ENCODE data around the gene PAPPA2. TPM values are rescaled to one million over a fixed set of nuclear protein-coding genes. Genes with fewer than 3 reads are reported as not detected.

Gene PAPPA2
- total RNA-seq, 6 experiments from 2014 or later: 0.53 to 14.8 (median 2.9) TPM

DNA sequence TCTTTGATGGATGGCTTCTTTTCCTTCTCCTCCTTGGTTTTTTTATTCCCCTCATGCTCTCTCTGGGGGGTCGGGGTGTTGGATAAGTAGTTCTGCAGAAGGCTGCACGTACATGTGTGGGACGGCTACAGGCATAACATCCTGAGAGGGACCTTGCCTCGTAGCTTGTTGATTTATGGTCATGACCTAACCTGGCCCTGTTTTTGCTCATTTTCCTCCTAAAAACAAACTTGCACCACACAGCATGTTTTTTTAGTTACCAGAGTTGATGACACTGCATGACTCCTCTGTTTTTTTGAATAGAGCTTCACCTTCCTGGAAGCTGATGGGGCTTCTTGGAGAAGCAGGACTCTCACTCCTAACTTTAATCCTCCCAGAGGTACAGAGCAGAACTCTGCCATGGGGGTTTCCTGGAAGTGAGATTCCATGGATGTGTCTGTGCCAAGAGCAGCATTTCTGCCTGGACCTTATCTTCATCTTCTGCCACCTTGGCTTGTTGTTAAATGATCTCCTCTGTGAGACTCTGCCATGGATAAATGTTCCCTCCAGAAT is 114.7 kb downstream of the PAPPA2 start:
- no peak overlapping the region for H3K4me3 ChIP-seq
- ATAC-seq (peak; percentile 22 to 74 (median 68)), DNase-seq (no peak)
- H3K9me3 ChIP-seq: no peaks in the 10 kb centered on the region
- no peaks in the 10 kb centered on the region for H3K4me1 ChIP-seq
- 6% methylated on average over 4 of the region's 4 CpGs for WGBS (ENCODE audit: insufficient coverage, low coverage, low lambda C conversion rate, missing lambda C conversion rate)
- H3K27ac ChIP-seq: no peak overlapping the region
- H3K36me3 ChIP-seq: no peaks in the 10 kb centered on the region
- no peak for TF ChIP-seq POLR2A (IDR thresholded peaks at IDR 0.05)
- TF ChIP-seq, protein P1, sequence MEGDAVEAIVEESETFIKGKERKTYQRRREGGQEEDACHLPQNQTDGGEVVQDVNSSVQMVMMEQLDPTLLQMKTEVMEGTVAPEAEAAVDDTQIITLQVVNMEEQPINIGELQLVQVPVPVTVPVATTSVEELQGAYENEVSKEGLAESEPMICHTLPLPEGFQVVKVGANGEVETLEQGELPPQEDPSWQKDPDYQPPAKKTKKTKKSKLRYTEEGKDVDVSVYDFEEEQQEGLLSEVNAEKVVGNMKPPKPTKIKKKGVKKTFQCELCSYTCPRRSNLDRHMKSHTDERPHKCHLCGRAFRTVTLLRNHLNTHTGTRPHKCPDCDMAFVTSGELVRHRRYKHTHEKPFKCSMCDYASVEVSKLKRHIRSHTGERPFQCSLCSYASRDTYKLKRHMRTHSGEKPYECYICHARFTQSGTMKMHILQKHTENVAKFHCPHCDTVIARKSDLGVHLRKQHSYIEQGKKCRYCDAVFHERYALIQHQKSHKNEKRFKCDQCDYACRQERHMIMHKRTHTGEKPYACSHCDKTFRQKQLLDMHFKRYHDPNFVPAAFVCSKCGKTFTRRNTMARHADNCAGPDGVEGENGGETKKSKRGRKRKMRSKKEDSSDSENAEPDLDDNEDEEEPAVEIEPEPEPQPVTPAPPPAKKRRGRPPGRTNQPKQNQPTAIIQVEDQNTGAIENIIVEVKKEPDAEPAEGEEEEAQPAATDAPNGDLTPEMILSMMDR (IDR thresholded peaks at IDR 0.05): no peak
- no peaks in the 10 kb centered on the region for H3K27me3 ChIP-seq
- intact Hi-C loops (cut with DNase I): no loop called here

DNA sequence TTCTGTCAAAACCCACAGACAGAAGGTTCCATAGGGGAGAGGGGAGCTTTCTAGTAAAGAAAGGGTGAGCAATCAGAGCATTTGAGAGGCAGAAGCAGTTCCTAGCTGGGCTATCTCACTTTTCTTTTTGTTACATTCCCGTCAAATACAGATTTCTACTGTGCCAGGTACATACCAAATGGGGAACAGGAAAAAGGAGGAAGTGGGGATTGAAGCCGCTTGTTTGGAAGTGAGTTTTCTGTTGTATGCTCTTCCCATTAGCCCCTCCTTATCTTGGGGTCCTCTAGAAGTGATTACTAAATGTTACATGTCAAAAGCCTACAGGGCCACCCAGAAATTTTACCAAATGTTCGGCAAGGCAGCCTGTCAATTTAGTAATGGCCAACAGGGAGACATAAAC is 116.1 kb downstream of the PAPPA2 start:
- intact Hi-C loops (cut with DNase I): no loop called here
- no peaks in the 10 kb centered on the region for H3K36me3 ChIP-seq
- no peaks in the 10 kb centered on the region for H3K27me3 ChIP-seq
- no peak for ATAC-seq
- no peaks in the 10 kb centered on the region for H3K9me3 ChIP-seq
- no peak for DNase-seq
- no peak overlapping the region for H3K4me3 ChIP-seq
- no peaks in the 10 kb centered on the region for H3K4me1 ChIP-seq
- TF ChIP-seq POLR2A (IDR thresholded peaks at IDR 0.05): no peak
- TF ChIP-seq, protein P1 (IDR thresholded peaks at IDR 0.05): no peak
- no peak overlapping the region for H3K27ac ChIP-seq
- WGBS (ENCODE audit: insufficient coverage, low coverage, low lambda C conversion rate, missing lambda C conversion rate): 53% methylated on average over 3 of the region's 3 CpGs

DNA sequence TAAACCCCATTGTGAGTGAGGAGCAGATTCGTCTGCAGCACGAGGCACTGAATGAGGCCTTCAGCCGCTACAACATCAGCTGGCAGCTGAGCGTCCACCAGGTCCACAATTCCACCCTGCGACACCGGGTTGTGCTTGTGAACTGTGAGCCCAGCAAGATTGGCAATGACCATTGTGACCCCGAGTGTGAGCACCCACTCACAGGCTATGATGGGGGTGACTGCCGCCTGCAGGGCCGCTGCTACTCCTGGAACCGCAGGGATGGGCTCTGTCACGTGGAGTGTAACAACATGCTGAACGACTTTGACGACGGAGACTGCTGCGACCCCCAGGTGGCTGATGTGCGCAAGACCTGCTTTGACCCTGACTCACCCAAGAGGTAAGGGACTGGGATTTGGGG is 132.2 kb downstream of the PAPPA2 start:
- Histone ChIP-seq H3K36me3 (no peaks in the 10 kb centered on the region), H3K9me3 (no peaks in the 10 kb centered on the region), H3K4me3 (no peak overlapping the region), H3K4me1 (no peaks in the 10 kb centered on the region), H3K27me3 (no peaks in the 10 kb centered on the region), H3K27ac (no peak overlapping the region)
- WGBS (ENCODE audit: insufficient coverage, low coverage, low lambda C conversion rate, missing lambda C conversion rate): 95% methylated on average over 4 of the region's 16 CpGs
- DNase-seq (no peak), ATAC-seq (no peak)
- intact Hi-C loops (cut with DNase I): no loop called here
- TF ChIP-seq POLR2A (IDR thresholded peaks at IDR 0.05): no peak
- TF ChIP-seq, protein P1 (IDR thresholded peaks at IDR 0.05): no peak

DNA sequence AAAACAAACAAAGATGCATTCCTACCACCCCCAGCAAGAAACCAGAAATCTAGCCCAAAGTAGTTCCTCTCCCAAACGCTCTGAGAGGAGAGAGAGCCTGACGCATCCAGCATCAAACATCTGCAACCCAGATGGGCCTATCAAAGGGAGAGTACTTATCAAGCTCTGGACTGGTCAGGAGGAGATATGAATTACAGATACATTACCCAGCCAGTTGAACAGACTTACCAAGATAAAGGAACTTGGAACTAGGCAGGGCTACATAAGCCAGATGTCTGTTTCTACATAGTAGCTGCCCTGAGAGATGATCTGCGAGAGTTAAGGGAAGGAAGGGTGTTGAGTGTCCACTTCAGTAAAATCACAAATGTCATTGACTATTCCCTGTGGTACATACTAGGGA is 138.4 kb downstream of the PAPPA2 start:
- ATAC-seq (no peak), DNase-seq (no peak)
- intact Hi-C loops (cut with DNase I): no loop called here
- Histone ChIP-seq H3K27ac (no peak overlapping the region), H3K4me3 (no peak overlapping the region), H3K27me3 (no peaks in the 10 kb centered on the region), H3K9me3 (no peaks in the 10 kb centered on the region), H3K4me1 (no peaks in the 10 kb centered on the region), H3K36me3 (no peaks in the 10 kb centered on the region)
- TF ChIP-seq POLR2A (IDR thresholded peaks at IDR 0.05): no peak
- TF ChIP-seq, protein P1 (IDR thresholded peaks at IDR 0.05): no peak
- 57% methylated on average over 3 of the region's 3 CpGs for WGBS (ENCODE audit: insufficient coverage, low coverage, low lambda C conversion rate, missing lambda C conversion rate)

All from right lobe of liver (tissue), 6 donors.